ENCODE results near the gene CDH23. TPM values are rescaled to one million over a fixed set of nuclear protein-coding genes. Genes with fewer than 3 reads are reported as not detected.

Gene CDH23
- total and polyA plus RNA-seq, 9 of the 15 experiments (the other 6 are each of a cell fraction or from before 2014, with no cell fraction given) = 0.18 to 1.2 (median 0.47) TPM

DNA sequence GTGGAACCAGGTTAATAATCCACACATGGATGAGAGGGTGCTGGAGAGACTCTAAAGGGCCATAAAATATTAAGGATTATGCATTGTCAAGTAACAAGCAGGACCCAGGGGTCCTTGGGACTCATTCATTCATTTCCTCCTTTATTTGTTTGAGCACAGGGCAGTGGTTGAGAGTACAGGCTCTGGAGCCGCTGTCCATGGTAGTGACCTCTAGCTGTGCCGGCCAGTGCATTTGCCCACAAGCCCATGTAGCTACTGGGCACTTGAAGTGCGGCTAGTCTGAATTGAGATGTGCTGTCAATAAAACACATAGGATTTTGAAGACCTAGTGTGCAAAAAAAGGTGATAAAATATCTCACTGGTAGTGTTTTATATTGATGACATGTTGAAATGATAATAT lies 185.3 kb downstream of the CDH23 start (continued):
- TF ChIP-seq, protein P1, sequence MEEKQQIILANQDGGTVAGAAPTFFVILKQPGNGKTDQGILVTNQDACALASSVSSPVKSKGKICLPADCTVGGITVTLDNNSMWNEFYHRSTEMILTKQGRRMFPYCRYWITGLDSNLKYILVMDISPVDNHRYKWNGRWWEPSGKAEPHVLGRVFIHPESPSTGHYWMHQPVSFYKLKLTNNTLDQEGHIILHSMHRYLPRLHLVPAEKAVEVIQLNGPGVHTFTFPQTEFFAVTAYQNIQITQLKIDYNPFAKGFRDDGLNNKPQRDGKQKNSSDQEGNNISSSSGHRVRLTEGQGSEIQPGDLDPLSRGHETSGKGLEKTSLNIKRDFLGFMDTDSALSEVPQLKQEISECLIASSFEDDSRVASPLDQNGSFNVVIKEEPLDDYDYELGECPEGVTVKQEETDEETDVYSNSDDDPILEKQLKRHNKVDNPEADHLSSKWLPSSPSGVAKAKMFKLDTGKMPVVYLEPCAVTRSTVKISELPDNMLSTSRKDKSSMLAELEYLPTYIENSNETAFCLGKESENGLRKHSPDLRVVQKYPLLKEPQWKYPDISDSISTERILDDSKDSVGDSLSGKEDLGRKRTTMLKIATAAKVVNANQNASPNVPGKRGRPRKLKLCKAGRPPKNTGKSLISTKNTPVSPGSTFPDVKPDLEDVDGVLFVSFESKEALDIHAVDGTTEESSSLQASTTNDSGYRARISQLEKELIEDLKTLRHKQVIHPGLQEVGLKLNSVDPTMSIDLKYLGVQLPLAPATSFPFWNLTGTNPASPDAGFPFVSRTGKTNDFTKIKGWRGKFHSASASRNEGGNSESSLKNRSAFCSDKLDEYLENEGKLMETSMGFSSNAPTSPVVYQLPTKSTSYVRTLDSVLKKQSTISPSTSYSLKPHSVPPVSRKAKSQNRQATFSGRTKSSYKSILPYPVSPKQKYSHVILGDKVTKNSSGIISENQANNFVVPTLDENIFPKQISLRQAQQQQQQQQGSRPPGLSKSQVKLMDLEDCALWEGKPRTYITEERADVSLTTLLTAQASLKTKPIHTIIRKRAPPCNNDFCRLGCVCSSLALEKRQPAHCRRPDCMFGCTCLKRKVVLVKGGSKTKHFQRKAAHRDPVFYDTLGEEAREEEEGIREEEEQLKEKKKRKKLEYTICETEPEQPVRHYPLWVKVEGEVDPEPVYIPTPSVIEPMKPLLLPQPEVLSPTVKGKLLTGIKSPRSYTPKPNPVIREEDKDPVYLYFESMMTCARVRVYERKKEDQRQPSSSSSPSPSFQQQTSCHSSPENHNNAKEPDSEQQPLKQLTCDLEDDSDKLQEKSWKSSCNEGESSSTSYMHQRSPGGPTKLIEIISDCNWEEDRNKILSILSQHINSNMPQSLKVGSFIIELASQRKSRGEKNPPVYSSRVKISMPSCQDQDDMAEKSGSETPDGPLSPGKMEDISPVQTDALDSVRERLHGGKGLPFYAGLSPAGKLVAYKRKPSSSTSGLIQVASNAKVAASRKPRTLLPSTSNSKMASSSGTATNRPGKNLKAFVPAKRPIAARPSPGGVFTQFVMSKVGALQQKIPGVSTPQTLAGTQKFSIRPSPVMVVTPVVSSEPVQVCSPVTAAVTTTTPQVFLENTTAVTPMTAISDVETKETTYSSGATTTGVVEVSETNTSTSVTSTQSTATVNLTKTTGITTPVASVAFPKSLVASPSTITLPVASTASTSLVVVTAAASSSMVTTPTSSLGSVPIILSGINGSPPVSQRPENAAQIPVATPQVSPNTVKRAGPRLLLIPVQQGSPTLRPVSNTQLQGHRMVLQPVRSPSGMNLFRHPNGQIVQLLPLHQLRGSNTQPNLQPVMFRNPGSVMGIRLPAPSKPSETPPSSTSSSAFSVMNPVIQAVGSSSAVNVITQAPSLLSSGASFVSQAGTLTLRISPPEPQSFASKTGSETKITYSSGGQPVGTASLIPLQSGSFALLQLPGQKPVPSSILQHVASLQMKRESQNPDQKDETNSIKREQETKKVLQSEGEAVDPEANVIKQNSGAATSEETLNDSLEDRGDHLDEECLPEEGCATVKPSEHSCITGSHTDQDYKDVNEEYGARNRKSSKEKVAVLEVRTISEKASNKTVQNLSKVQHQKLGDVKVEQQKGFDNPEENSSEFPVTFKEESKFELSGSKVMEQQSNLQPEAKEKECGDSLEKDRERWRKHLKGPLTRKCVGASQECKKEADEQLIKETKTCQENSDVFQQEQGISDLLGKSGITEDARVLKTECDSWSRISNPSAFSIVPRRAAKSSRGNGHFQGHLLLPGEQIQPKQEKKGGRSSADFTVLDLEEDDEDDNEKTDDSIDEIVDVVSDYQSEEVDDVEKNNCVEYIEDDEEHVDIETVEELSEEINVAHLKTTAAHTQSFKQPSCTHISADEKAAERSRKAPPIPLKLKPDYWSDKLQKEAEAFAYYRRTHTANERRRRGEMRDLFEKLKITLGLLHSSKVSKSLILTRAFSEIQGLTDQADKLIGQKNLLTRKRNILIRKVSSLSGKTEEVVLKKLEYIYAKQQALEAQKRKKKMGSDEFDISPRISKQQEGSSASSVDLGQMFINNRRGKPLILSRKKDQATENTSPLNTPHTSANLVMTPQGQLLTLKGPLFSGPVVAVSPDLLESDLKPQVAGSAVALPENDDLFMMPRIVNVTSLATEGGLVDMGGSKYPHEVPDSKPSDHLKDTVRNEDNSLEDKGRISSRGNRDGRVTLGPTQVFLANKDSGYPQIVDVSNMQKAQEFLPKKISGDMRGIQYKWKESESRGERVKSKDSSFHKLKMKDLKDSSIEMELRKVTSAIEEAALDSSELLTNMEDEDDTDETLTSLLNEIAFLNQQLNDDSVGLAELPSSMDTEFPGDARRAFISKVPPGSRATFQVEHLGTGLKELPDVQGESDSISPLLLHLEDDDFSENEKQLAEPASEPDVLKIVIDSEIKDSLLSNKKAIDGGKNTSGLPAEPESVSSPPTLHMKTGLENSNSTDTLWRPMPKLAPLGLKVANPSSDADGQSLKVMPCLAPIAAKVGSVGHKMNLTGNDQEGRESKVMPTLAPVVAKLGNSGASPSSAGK (IDR thresholded peaks at IDR 0.05) = no peak
- TF ChIP-seq, protein P2, sequence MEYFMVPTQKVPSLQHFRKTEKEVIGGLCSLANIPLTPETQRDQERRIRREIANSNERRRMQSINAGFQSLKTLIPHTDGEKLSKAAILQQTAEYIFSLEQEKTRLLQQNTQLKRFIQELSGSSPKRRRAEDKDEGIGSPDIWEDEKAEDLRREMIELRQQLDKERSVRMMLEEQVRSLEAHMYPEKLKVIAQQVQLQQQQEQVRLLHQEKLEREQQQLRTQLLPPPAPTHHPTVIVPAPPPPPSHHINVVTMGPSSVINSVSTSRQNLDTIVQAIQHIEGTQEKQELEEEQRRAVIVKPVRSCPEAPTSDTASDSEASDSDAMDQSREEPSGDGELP (CRISPR knock-in tag; IDR thresholded peaks at IDR 0.05; ENCODE audit: borderline replicate concordance) = peak; percentile 38; the same call in 1 of the 2 replicates
- TF ChIP-seq TOE1 (IDR thresholded peaks at IDR 0.05; ENCODE audit: borderline replicate concordance) (no peak), TOE1 (CRISPR knock-in tag; IDR thresholded peaks at IDR 0.05; ENCODE audit: borderline replicate concordance, low read depth) (peak; percentile 53; the same call in 1 of the 2 replicates), ZNF766 (CRISPR knock-in tag; conservative IDR thresholded peaks at IDR 0.05) (0 out of 2 replicates have a peak, but pooled peaks have one; percentile 39), STAG1 (CRISPR knock-in tag; IDR thresholded peaks at IDR 0.05; ENCODE audit: borderline replicate concordance) (peak; percentile 17; the same call in 1 of the 2 replicates), ZBED1 (IDR thresholded peaks at IDR 0.05) (no peak), ZNF212 (CRISPR knock-in tag; IDR thresholded peaks at IDR 0.05) (no peak), DDX20 (tag; IDR thresholded peaks at IDR 0.05; ENCODE audit: low read depth) (no peak), HDAC1 (IDR thresholded peaks at IDR 0.05) (no peak), MAZ (CRISPR knock-in tag; conservative IDR thresholded peaks at IDR 0.05 in 1 of 2, IDR thresholded peaks at IDR 0.05 in 1 of 2) (peak in 1 of 2 experiments; percentile 70; a peak in 2 of 4 replicates), ZNF707 (CRISPR knock-in tag; conservative IDR thresholded peaks at IDR 0.05) (no peak), SIN3A (IDR thresholded peaks at IDR 0.05; ENCODE audit: borderline replicate concordance in 2 of 2, control insufficient read depth in 1 of 2, low read depth in 2 of 2, low read length in 2 of 2) (0 out of 4 replicates have a peak, but pooled peaks of 1 of the 2 experiments have one; percentile 26), EHMT2 (IDR thresholded peaks at IDR 0.05) (peak; percentile 98)
